GM10266 (cell line): ENCODE results near the gene APOLD1.

Experiments
- DNase-seq: peaks from one replicate; pipeline ENCODE4 v3.0.0; 2012; ENCODE audit errors: extremely low spot score
- CTCF ChIP-seq: IDR thresholded peaks from 2 replicates; pipeline ENCODE4 v1.5.1; 2012; ENCODE audit warnings: mild to moderate bottlenecking, low read depth; ENCODE audit not compliant: control insufficient read depth, insufficient read depth; ENCODE audit errors: missing control alignments

The APOLD1 gene

GRCh38 chr12:12770262-12770661, 15.2 kb upstream of the APOLD1 start:
- TF ChIP-seq CTCF: no peak
- DNase-seq: no peak

- DNase-seq: no peak
- TF ChIP-seq CTCF: no peak
Observed at GRCh38 chr12:12774791-12775190, 10.7 kb upstream of the APOLD1 start.

GRCh38 chr12:12776261-12776660, 9.2 kb upstream of the APOLD1 start:
- no peak for TF ChIP-seq CTCF
- no peak for DNase-seq

GRCh38 chr12:12777092-12777491, 8.4 kb upstream of the APOLD1 start:
- TF ChIP-seq CTCF: no peak
- DNase-seq: no peak

- DNase-seq: no peak
- no peak for TF ChIP-seq CTCF
Observed at GRCh38 chr12:12779007-12779406, 6.5 kb upstream of the APOLD1 start.

GRCh38 chr12:12779529-12779928, 5.9 kb upstream of the APOLD1 start:
- DNase-seq: no peak
- TF ChIP-seq CTCF: no peak

GRCh38 chr12:12784116-12784515, 1.3 kb upstream of the APOLD1 start:
- no peak for DNase-seq
- no peak for TF ChIP-seq CTCF
